Upper lobe of right lung (tissue), 1 donor: ENCODE results near the gene OTULIN. TPM values are rescaled to one million over a fixed set of nuclear protein-coding genes. Genes with fewer than 3 reads are reported as not detected.

ENCODE experiments used
- ATAC-seq: fragments of 200-7000 bp; cut with Tn5 transposase; one replicate; pipeline ENCODE4 v1.9.1; 2020; ENCODE audit warnings: mild to moderate bottlenecking, moderate library complexity
- DNase-seq: peaks from one replicate; pipeline ENCODE4 v3.0.0-alpha.2; 2020
- H3K27ac ChIP-seq: fragments of 200-600 bp; one replicate; pipeline ENCODE4 v1.8.0; 2022
- H3K27me3 ChIP-seq: fragments of 200-600 bp; one replicate; pipeline ENCODE4 v1.8.0; 2022; ENCODE audit warnings: mild to moderate bottlenecking
- H3K36me3 ChIP-seq: fragments of 200-600 bp; one replicate; pipeline ENCODE4 v1.8.0; 2022
- H3K4me1 ChIP-seq: fragments of 200-600 bp; one replicate; pipeline ENCODE4 v1.8.0; 2022
- H3K4me3 ChIP-seq: fragments of 200-600 bp; one replicate; pipeline ENCODE4 v1.8.0; 2022; ENCODE audit warnings: mild to moderate bottlenecking
- H3K9me3 ChIP-seq: fragments of 200-600 bp; one replicate; pipeline ENCODE4 v1.8.0; 2022
- CTCF ChIP-seq: fragments of 200-600 bp; IDR thresholded peaks from one replicate; pipeline ENCODE4 v1.8.0; 2022; ENCODE audit warnings: antibody characterized with exemption
- intact Hi-C: fragments of 100-400 bp; cut with DNase I; formaldehyde crosslinking; loops from one replicate; pipeline ENCODE4 v1.11.0; 2022
- long read RNA-seq: library from polyadenylated mRNA; unstranded; transcript quantifications from one replicate; pipeline ENCODE4 v2.0.0, GENCODE V29; 2021
- total RNA-seq: library from RNA; stranded (reverse); fragmentation: NEBNext Ultra II Directional; extraction: Animal tissue kit (Norgen Biotek cat#: 25700); gene quantifications from one replicate; pipeline ENCODE4 v1.2.1, GENCODE V29; 2021
- donor health status: DM: no; HTN: yes; CAD: no; lungs with severe emphysema.

Gene OTULIN
- total RNA-seq: 30.0 TPM
- long read RNA-seq, full-length matches to known transcripts: 19 of 32 reads
- long read RNA-seq, partial matches to known transcripts: 1 of 32 reads
- long read RNA-seq, other reads (novel, unspliced or antisense): 12 of 32 reads

- H3K4me1 ChIP-seq: peaks cover 36% of the 10 kb centered on the region
- ATAC-seq (peak; percentile 96), DNase-seq (peak; percentile 96)
- peak within 1 kb of the TSS; percentile 90 for H3K27ac ChIP-seq
- TF ChIP-seq CTCF: no peak
- H3K4me3 ChIP-seq: peak within 1 kb of the TSS; percentile 70
- intact Hi-C loops: no loop called here
- no peaks in the 10 kb centered on the region for H3K36me3 ChIP-seq
- H3K27me3 ChIP-seq: no peaks in the 10 kb centered on the region
- no peaks in the 10 kb centered on the region for H3K9me3 ChIP-seq
These were observed at the start of gene OTULIN for GRCh38 chr5:14664270-14665100. Gene OTULIN, plus strand, starts transcription at chr5:14664718. Its CDS starts 108 bp downstream, at chr5:14664826.

GRCh38 chr5:14615365-14615764 lies 49.2 kb upstream of the OTULIN start:
- intact Hi-C loops: no loop called here

GRCh38 chr5:14617441-14617840 lies 47.1 kb upstream of the OTULIN start:
- Histone ChIP-seq H3K27me3 (no peaks in the 10 kb centered on the region), H3K4me1 (no peaks in the 10 kb centered on the region), H3K4me3 (no peak overlapping the region), H3K9me3 (no peaks in the 10 kb centered on the region), H3K27ac (no peak overlapping the region), H3K36me3 (peaks cover 19% of the 10 kb centered on the region)
- ATAC-seq: no peak
- no peak for TF ChIP-seq CTCF
- intact Hi-C loops: no loop called here
- DNase-seq: no peak

More at GRCh38 chr5:14615365-14615764, 49.2 kb upstream of the OTULIN start:
- H3K9me3 ChIP-seq: no peaks in the 10 kb centered on the region
- H3K36me3 ChIP-seq: peaks cover 23% of the 10 kb centered on the region
- H3K4me3 ChIP-seq: no peak overlapping the region
- H3K27ac ChIP-seq: no peak overlapping the region
- H3K4me1 ChIP-seq: no peaks in the 10 kb centered on the region
- DNase-seq (no peak), ATAC-seq (no peak)
- no peaks in the 10 kb centered on the region for H3K27me3 ChIP-seq
- no peak for TF ChIP-seq CTCF

- Histone ChIP-seq H3K27me3 (no peaks in the 10 kb centered on the region), H3K9me3 (no peaks in the 10 kb centered on the region), H3K36me3 (no peaks in the 10 kb centered on the region), H3K4me1 (no peaks in the 10 kb centered on the region), H3K4me3 (no peak overlapping the region), H3K27ac (no peak overlapping the region)
- intact Hi-C loops: no loop called here
- ATAC-seq (no peak), DNase-seq (no peak)
- TF ChIP-seq CTCF: no peak
These were observed 37.2 kb upstream of the OTULIN start for GRCh38 chr5:14627270-14627669.

- Histone ChIP-seq H3K27me3 (no peaks in the 10 kb centered on the region), H3K4me1 (no peaks in the 10 kb centered on the region), H3K36me3 (no peaks in the 10 kb centered on the region), H3K4me3 (no peak overlapping the region), H3K9me3 (no peaks in the 10 kb centered on the region), H3K27ac (no peak overlapping the region)
- DNase-seq (no peak), ATAC-seq (peak; percentile 62)
- TF ChIP-seq CTCF: no peak
- intact Hi-C loops: no loop called here
These were observed 36.2 kb upstream of the OTULIN start for GRCh38 chr5:14628346-14628745.
